GM23248 (cell line): ENCODE data around the gene KAT8. TPM values are rescaled to one million over a fixed set of nuclear protein-coding genes. Genes with fewer than 3 reads are reported as not detected.
A peak's percentile ranks its signal among the peaks of the same experiment; 100 is the strongest.

Source experiments
- DNase-seq: peaks from one replicate; pipeline ENCODE4 v3.0.0-alpha.2; 2015
- H2AFZ ChIP-seq: fragments of 200-600 bp; sonication (generic); 2 replicates; pipeline ENCODE4 v1.6.1; 2016; ENCODE audit warnings: antibody characterized with exemption
- H3F3A ChIP-seq: fragments of 200-600 bp; sonication (generic); 2 replicates; pipeline ENCODE4 v1.6.1; 2016; ENCODE audit warnings: mild to moderate bottlenecking, antibody characterized with exemption, mixed run types; ENCODE audit not compliant: insufficient read depth
- H3K27ac ChIP-seq: fragments of 200-600 bp; sonication (generic); 2 replicates; pipeline ENCODE4 v1.5.1; 2016; ENCODE audit warnings: mild to moderate bottlenecking
- H3K27me3 ChIP-seq: fragments of 200-600 bp; sonication (generic); replicated peaks from 2 replicates; pipeline ENCODE4 v1.6.1; 2016; ENCODE audit warnings: mild to moderate bottlenecking; ENCODE audit not compliant: insufficient read depth
- H3K36me3 ChIP-seq: fragments of 200-600 bp; sonication (generic); 2 replicates; pipeline ENCODE4 v1.6.1; 2016; ENCODE audit warnings: low read depth, mild to moderate bottlenecking
- H3K4me1 ChIP-seq: fragments of 200-600 bp; sonication (generic); 2 replicates; pipeline ENCODE4 v1.6.1; 2016; ENCODE audit warnings: mild to moderate bottlenecking; ENCODE audit not compliant: insufficient read depth
- H3K4me2 ChIP-seq: fragments of 200-600 bp; sonication (generic); one replicate; pipeline ENCODE4 v1.6.1; 2016; ENCODE audit warnings: mild to moderate bottlenecking; ENCODE audit not compliant: unreplicated experiment
- H3K4me3 ChIP-seq: fragments of 200-600 bp; sonication (generic); 2 replicates; pipeline ENCODE4 v1.5.1; 2016; ENCODE audit warnings: mild to moderate bottlenecking
- H3K79me2 ChIP-seq: fragments of 200-600 bp; sonication (generic); 2 replicates; pipeline ENCODE4 v1.6.1; 2016; ENCODE audit warnings: mild to moderate bottlenecking; ENCODE audit not compliant: insufficient read depth
- H3K9ac ChIP-seq: fragments of 200-600 bp; sonication (generic); 2 replicates; pipeline ENCODE4 v1.6.1; 2016; ENCODE audit warnings: mild to moderate bottlenecking
- H3K9me2 ChIP-seq: fragments of 200-600 bp; sonication (generic); 2 replicates; pipeline ENCODE4 v1.6.1; 2016; ENCODE audit warnings: mixed run types, mild to moderate bottlenecking, moderate library complexity; ENCODE audit not compliant: insufficient read depth
- H3K9me3 ChIP-seq: fragments of 200-600 bp; sonication (generic); one replicate; pipeline ENCODE4 v1.6.1; 2017; ENCODE audit warnings: low read depth
- H4K20me1 ChIP-seq: fragments of 200-600 bp; sonication (generic); 2 replicates; pipeline ENCODE4 v1.6.0; 2016; ENCODE audit not compliant: insufficient read depth
- EZH2 ChIP-seq: fragments of 200-600 bp; sonication (generic); IDR thresholded peaks from 2 replicates; pipeline ENCODE4 v1.6.1; 2018; ENCODE audit warnings: antibody characterized with exemption, mild to moderate bottlenecking; ENCODE audit not compliant: insufficient read depth, poor library complexity, severe bottlenecking
- EZH2phosphoT487 ChIP-seq: fragments of 200-600 bp; sonication (generic); IDR thresholded peaks from 2 replicates; pipeline ENCODE4 v1.6.1; 2018; ENCODE audit warnings: antibody characterized with exemption, moderate library complexity, mild to moderate bottlenecking, low read depth; ENCODE audit not compliant: insufficient read depth
- WGBS, 2 experiments: methylation state at CpG; one replicate each; pipeline ENCODE4 v1.1.6; 2015 to 2017; ENCODE audit warnings: low lambda C conversion rate in 2 of 2, low coverage in 1 of 2; ENCODE audit errors: missing lambda C conversion rate in 2 of 2; 5-methylcytosine and 5-hydroxymethylcytosine counted together
- in situ Hi-C: fragments of 300-500 bp; cut with MboI; formaldehyde crosslinking; loops from 2 replicates; pipeline ENCODE4 v1.15.0; 2020
- polyA plus RNA-seq: library from polyadenylated mRNA; unstranded; fragments of >200 nt; fragmentation: Nextera tagmentation; extraction: Ambion mirVana; gene quantifications from 2 replicates; pipeline ENCODE4 v1.2.1, GENCODE V29; 2016
- small RNA-seq: library from RNA; depleted of rRNA; stranded (forward); fragments of <200 nt; gene quantifications from one replicate; pipeline ENCODE3, GENCODE V24; 2014; ENCODE audit warnings: low read depth, low replicate concordance
- total RNA-seq: library from RNA; depleted of rRNA; stranded (reverse); fragments of >200 nt; shearing (Covaris generic); gene quantifications from 2 replicates; pipeline ENCODE4 v1.2.3, GENCODE V29; 2014; rRNA removed

The KAT8 gene
- total and polyA plus RNA-seq, 2 experiments from 2014 or later: 18.4 to 50.9 TPM

DNA sequence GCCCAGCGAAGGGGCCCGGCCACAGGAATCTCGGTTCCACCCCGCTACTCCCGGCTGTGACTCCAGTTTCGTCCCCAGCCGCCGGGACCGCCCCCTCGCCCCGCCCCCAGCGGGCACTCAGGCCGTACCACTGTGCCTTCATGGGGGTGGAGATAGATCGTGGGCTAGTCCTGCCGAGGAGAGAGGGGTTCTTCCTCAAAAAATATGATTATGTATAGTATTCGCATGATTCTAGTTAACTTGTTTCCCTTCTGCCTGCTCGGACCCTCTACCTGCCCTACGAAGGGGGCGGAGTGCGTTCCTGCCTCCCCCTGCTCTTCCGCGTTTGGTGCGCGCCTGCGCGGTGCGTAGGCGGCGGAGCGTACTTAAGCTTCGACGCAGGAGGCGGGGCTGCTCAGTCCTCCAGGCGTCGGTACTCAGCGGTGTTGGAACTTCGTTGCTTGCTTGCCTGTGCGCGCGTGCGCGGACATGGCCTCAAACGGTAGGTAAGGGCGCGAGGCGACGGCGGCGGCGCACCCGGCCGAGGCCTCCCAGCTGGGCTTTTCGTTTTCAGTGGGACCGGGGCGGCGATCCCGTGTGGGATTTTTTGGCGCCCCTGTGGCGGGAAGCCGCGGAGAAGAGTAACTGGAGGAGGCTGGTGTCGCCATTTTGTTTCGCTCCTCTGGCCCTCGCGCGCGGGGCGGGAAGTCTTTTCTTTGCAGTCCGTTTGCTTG is 62.4 kb downstream of the KAT8 start, which contains the start of gene FUS:
FUS (plus strand) TSS at position 393 of the 713 bp plus-strand sequence; CDS start at position 469, 76 bp downstream.
- Histone ChIP-seq H3K36me3 (peaks cover 26% of the 10 kb centered on the region), H3K4me1 (peaks cover 24% of the 10 kb centered on the region), H4K20me1 (peaks cover 29% of the 10 kb centered on the region), H2AFZ (peak within 1 kb of the TSS; percentile 97), H3K9ac (peak within 1 kb of the TSS; percentile 99), H3K79me2 (peaks cover 60% of the 10 kb centered on the region), H3K4me2 (peak within 1 kb of the TSS; percentile 89), H3K27me3 (no peaks in the 10 kb centered on the region), H3K4me3 (peak within 1 kb of the TSS; percentile 89), H3F3A (peaks cover 23% of the 10 kb centered on the region), H3K9me2 (no peaks in the 10 kb centered on the region), H3K27ac (peak within 1 kb of the TSS; percentile 93), H3K9me3 (no peaks in the 10 kb centered on the region)
- peak; percentile 88 for DNase-seq
- in situ Hi-C loops: no loop called here
- WGBS, 2 experiments: 1% methylated on average over 57 to 68 of the region's 69 CpGs
- TF ChIP-seq EZH2phosphoT487 (no peak), EZH2 (no peak)

Small RNAs within 50 kb of the gene (small RNA-seq; reads per million reads assigned to genes)
- gene AC009088.4 (not detected), gene NDUFA3P6 (not detected)

Other genes starting within 250 kb of the KAT8 start
- 42.5 and 77.1 TPM in 2 replicates for gene BCL7C, start 223.6 kb upstream of the KAT8 start, total RNA-seq
- gene BCL7C, start 223.6 kb upstream of the KAT8 start, polyA plus RNA-seq: 62.5 and 68.1 TPM in 2 replicates
- gene CTF1, start 221.1 kb upstream of the KAT8 start, total RNA-seq: 4.4 and 4.8 TPM in 2 replicates
- gene CTF1, start 221.1 kb upstream of the KAT8 start, polyA plus RNA-seq: 2.0 and 2.1 TPM in 2 replicates
- 18.2 and 23.0 TPM in 2 replicates for gene FBXL19, start 194.1 kb upstream of the KAT8 start, total RNA-seq
- 0.39 and 0.64 TPM in 2 replicates for gene FBXL19, start 194.1 kb upstream of the KAT8 start, polyA plus RNA-seq
- gene ORAI3, start 168.6 kb upstream of the KAT8 start, total RNA-seq: 36.1 and 39.7 TPM in 2 replicates
- gene ORAI3, start 168.6 kb upstream of the KAT8 start, polyA plus RNA-seq: 30.9 and 31.6 TPM in 2 replicates
- 2.0 and 2.3 TPM in 2 replicates for gene SETD1A, start 159.9 kb upstream of the KAT8 start, total RNA-seq
- 4.0 and 5.9 TPM in 2 replicates for gene SETD1A, start 159.9 kb upstream of the KAT8 start, polyA plus RNA-seq
- gene HSD3B7, start 132.5 kb upstream of the KAT8 start, total RNA-seq: 69.7 and 73.2 TPM in 2 replicates
- gene HSD3B7, start 132.5 kb upstream of the KAT8 start, polyA plus RNA-seq: 40.2 and 40.9 TPM in 2 replicates
- gene STX1B, start 107.0 kb upstream of the KAT8 start, total RNA-seq: 2.0 and 2.3 TPM in 2 replicates
- 0.23 and 0.46 TPM in 2 replicates for gene STX1B, start 107.0 kb upstream of the KAT8 start, polyA plus RNA-seq
- 24.9 and 25.8 TPM in 2 replicates for gene STX4, start 84.1 kb upstream of the KAT8 start, total RNA-seq
- 49.3 and 52.1 TPM in 2 replicates for gene STX4, start 84.1 kb upstream of the KAT8 start, polyA plus RNA-seq
- 20.6 and 21.8 TPM in 2 replicates for gene ZNF668, start 43.4 kb upstream of the KAT8 start, total RNA-seq
- gene ZNF668, start 43.4 kb upstream of the KAT8 start, polyA plus RNA-seq: 19.5 and 20.8 TPM in 2 replicates
- gene ZNF646, start 43.2 kb upstream of the KAT8 start, total RNA-seq: 10.6 and 12.8 TPM in 2 replicates
- 3.5 and 4.0 TPM in 2 replicates for gene ZNF646, start 43.2 kb upstream of the KAT8 start, polyA plus RNA-seq
- gene PRSS53, start 28.7 kb upstream of the KAT8 start, total RNA-seq: 7.0 and 10.5 TPM in 2 replicates
- gene PRSS53, start 28.7 kb upstream of the KAT8 start, polyA plus RNA-seq: 0.84 and 0.95 TPM in 2 replicates
- gene VKORC1, start 22.9 kb upstream of the KAT8 start, total RNA-seq: 444 and 480 TPM in 2 replicates
- 535 and 542 TPM in 2 replicates for gene VKORC1, start 22.9 kb upstream of the KAT8 start, polyA plus RNA-seq
- 42.1 and 71.4 TPM in 2 replicates for gene BCKDK, start 9.3 kb upstream of the KAT8 start, total RNA-seq
- 108 and 114 TPM in 2 replicates for gene BCKDK, start 9.3 kb upstream of the KAT8 start, polyA plus RNA-seq
- gene PRSS8, start 18.1 kb downstream of the KAT8 start, total RNA-seq: not detected in 2 replicates
- not detected in 2 replicates for gene PRSS8, start 18.1 kb downstream of the KAT8 start, polyA plus RNA-seq
- 0.13 TPM in 1 of 2 replicates, not detected in the other for gene PRSS36, start 32.4 kb downstream of the KAT8 start, total RNA-seq
- 0.19 and 2.2 TPM in 2 replicates for gene PRSS36, start 32.4 kb downstream of the KAT8 start, polyA plus RNA-seq
- gene FUS, start 62.5 kb downstream of the KAT8 start, total RNA-seq: 22.5 and 28.3 TPM in 2 replicates
- 154 and 166 TPM in 2 replicates for gene FUS, start 62.5 kb downstream of the KAT8 start, polyA plus RNA-seq
- 20.1 and 28.1 TPM in 2 replicates for gene PYCARD, start 85.1 kb downstream of the KAT8 start, total RNA-seq
- 23.1 and 24.3 TPM in 2 replicates for gene PYCARD, start 85.1 kb downstream of the KAT8 start, polyA plus RNA-seq
- not detected in 2 replicates for gene TRIM72, start 96.5 kb downstream of the KAT8 start, total RNA-seq
- gene TRIM72, start 96.5 kb downstream of the KAT8 start, polyA plus RNA-seq: not detected in 2 replicates
- not detected in 2 replicates for gene PYDC1, start 99.5 kb downstream of the KAT8 start, total RNA-seq
- not detected in 2 replicates for gene PYDC1, start 99.5 kb downstream of the KAT8 start, polyA plus RNA-seq
- not detected in 2 replicates for gene ITGAM, start 142.3 kb downstream of the KAT8 start, total RNA-seq
- not detected in 2 replicates for gene ITGAM, start 142.3 kb downstream of the KAT8 start, polyA plus RNA-seq
- gene ITGAX, start 237.5 kb downstream of the KAT8 start, total RNA-seq: not detected in 2 replicates
- not detected in 2 replicates for gene ITGAX, start 237.5 kb downstream of the KAT8 start, polyA plus RNA-seq